Activated T-helper 1 cell treated with Interleukin-2 at 50 U/mL for 16 hours (primary cell): ENCODE data around the gene LDB3.

ENCODE experiments used
- DNase-seq: peaks from one replicate; pipeline ENCODE4 v3.0.0-alpha.2; 2020; ENCODE audit warnings: low read depth

LDB3 gene

GRCh38 chr10:86707505-86707904, 39.2 kb downstream of the LDB3 start:
- no peak for DNase-seq

GRCh38 chr10:86708068-86708782, 39.9 kb downstream of the LDB3 start:
- no peak for DNase-seq

DNA sequence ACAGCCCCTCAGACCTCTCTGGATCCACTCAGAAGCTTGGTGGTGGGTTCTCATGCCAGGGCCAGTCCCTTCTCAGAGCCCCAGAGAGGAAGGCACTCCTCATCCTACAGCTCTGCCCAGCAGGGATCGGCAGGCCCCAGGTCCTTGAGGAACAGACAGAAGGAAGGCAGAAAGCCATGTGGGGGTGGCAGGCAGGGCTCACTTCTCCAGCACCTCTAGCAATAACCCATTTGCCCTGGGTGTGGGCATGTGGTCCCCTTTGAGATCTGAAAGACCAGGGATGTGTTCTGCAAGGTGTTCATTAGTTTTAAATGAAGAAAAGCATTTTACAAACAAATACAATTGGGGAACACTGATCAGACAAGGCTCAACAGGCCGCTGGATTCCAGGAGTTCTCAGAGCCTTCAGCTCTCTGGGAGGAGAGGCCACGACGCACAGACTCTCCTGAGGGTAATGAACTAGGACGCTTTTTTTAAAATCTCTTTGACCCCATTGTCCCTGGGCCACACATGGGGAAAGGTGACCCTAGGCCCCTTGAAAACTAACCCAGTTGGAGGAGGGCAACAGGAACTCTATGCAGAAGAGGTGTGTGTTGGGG, 40.6 kb downstream of the LDB3 start:
- no peak for DNase-seq

DNA sequence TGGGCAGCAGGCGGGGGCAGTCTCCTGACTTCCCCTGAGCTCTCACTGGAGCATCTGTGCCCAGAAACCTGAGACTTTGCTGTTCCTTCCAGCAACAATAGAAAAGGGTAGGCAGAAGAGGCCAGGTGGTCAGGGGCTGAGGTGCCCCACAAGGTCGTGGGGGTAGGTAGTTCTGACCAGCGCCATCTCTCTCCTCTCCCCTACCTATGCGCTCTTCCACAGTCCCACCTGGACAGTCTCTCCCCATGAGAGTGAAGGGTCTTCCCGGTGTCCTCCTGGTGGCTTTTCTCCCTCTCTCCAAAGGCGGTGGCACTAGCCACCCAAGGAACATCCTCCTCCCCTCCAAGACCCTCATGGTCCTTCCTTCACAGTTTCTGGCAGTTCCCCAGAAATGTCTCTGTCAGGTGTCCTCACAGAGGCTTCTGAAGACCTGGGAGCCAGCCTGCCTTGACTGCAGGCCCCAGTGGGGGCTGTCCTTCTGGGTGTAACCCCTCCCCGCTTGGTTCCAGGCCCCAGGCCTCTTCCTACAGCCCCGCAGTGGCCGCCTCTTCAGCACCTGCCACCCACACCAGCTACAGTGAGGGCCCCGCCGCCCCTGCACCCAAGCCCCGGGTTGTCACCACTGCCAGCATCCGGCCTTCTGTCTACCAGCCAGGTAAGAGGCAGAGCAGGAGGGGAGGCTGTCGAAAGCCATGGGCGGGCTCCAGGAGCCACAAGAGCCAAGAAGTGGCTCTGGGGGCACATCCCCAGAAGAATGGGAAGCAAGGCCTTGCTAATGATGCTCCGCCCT, 41.3 kb downstream of the LDB3 start:
- no peak for DNase-seq

- peak; percentile 81 for DNase-seq
Measured at GRCh38 chr10:86710987-86711512, 42.7 kb downstream of the LDB3 start.

DNA sequence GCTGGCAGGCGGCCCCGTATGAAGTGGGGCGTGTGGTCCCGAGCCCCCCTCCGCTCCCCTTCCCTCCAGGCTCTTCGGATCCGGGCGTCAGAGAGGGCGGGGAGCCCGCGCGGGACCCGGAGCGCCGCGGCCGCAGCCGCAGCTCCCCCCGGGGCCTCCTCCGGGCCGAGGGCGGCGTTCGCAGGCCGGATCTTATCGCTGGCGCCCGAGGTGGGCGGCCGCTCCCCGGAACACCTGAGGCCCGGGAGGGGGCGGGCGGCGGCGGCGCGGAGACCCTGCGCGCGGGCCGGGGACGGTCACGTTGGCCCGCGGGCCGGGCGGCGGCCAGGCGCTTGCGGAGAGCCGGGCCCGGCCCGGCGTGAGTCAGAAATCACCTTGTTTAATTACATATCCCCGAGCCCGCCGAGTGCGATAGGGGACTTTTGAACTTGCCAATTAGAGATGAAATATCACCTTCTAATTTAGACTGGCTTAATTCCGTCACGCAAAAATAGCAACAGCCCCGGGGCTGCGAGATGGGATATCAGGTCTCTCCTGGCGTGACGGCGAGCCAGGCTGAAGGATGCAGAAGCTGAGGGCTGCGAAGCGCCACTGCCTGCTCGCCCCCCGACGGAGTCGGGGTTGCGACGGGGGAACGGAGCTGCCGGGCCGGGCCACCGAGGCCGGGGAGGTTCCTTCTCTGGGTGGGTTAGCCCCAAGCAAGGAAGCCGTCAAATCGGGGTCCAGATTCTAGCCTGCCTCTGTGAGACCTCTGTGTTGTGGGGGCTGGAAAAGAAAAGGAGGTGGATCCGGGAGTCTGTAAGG, 43.4 kb downstream of the LDB3 start:
- peak; percentile 34 for DNase-seq

DNA sequence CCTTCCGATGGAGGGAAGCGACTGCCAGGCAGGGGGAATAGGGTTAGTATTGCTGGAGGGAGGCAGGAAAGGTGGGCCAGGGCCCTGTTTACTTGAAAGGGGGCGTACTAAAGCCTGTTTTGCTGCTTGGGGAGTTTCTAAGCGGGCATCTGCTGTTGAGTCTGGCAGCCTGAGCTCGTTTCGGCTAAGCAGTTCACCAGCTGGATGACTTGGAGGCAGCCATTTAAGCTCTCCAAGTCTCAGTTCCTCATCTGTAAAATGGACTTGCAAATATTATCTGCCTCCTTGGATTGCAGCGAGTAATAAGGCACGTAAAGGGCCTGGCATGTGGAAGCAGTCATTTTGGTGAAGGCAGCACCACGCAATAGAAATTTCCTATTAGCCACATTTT, 44.0 kb downstream of the LDB3 start:
- DNase-seq: no peak

DNA sequence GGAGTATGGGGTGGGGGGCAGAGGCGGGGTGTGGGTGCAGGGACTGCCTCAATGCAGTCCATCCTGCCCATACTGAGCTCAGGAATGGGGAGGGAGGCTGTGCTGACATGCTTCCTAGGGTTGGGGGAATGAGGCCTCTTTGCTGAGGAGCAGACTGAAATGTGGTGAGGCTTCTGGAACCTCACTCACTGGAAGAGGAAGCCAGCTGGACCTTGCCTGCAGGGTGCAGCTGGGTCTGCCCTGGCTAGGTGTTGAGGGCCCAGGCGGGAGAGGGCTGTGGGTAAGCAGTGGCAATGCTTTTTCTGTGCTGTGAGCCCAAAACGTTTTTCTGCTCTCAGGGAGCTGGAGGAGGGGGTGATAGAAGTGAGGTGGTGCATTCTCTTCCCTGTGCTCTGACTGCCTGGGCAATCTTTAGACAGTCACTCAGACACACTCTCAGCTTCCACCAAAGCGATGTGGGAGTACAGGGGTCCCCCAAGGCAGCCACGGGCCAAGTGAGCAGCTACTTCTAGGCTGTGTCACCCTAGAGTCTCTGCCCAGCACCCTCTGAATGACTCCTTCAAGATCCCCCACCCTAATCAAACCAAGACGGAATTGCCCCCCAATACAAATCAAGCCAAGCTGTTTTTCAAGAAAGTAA, 47.0 kb downstream of the LDB3 start:
- no peak for DNase-seq

- DNase-seq: no peak
Measured at GRCh38 chr10:86715836-86716235, 47.5 kb downstream of the LDB3 start.

DNA sequence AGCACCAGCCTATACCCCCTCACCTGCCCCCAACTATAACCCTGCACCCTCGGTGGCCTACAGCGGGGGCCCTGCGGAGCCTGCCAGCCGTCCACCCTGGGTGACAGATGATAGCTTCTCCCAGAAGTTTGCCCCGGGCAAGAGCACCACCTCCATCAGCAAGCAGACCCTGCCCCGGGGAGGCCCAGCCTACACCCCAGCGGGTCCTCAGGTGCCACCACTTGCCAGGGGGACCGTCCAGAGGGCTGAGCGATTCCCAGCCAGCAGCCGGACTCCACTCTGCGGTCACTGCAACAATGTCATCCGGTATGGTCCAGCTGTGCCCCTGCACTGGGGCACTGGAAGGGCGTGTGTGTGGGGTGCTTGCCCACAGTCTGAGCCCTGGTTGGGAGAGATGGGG, 48.2 kb downstream of the LDB3 start:
- DNase-seq: no peak

DNA sequence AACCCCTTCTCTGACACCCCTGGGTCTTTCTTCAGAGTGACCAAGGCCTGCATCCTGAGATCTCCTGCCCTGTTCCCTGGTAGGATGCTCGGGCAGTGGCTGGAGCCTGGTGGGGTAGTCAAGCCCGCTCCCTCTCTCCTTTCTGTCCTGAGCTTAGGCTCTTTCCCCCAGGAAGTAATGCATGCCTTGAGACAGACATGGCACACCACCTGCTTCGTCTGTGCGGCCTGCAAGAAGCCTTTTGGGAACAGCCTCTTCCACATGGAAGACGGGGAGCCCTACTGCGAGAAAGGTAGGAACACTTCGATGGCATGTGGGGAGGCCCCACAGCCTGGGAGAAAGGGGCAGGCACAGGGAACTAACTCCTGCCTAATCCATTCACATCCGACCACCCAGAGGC, 50.2 kb downstream of the LDB3 start:
- no peak for DNase-seq

DNA sequence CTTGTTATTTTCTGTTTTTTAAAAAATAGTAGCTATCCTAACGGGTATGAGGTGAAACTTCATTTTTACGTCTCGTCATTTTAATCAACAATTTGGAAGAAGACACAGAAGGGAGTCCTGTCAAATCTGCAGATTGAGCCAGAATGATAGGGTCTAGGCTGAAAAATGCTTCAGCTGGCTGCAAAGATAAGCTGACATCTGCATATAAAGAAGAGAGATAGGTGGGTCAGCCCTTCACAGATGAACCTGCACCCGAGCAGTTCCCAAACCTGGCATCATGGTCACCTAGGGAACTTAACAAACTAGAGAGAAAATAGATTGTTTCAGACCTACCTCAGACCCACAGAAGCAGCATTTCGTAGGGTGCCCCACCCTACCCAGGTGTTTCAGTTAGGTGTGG, 52.9 kb downstream of the LDB3 start:
- DNase-seq: no peak

DNA sequence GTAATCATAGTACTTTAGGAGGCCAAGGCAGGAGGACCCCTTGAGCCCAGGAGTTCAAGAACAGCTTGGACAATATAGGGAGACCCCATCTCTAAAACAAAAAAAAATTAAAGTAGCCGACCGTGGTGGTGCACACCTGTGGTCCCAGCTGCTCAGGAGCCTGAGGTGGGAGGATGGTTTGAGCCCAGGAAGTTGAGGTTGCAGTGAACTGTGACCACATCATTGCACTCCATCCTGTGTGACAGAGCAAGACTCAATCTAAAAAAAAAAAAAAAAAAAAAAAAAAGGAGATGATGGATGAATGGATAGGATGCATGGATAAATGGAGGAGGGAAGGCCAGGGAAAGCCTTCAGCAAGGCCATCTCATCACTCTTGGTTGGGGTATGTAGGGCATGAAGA, 54.7 kb downstream of the LDB3 start:
- no peak for DNase-seq

- DNase-seq: no peak
Measured at GRCh38 chr10:86724445-86724844, 56.1 kb downstream of the LDB3 start.

GRCh38 chr10:86725980-86726676, 57.8 kb downstream of the LDB3 start:
- DNase-seq: no peak

DNA sequence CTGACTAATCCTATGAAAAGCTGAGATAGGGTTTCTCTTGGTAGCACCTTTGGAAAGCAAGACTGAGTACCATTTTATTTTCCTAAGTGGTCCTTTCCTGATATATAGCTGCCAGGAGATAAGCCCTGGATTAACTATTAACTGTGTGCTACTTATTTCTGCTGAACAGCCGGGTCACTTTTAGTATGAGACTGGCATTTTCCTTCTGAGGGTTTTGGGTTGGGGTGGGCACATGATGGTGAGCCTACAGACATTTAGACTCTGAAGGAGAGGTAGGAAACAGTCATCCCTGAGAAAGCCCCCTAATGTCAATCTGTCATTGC, 58.3 kb downstream of the LDB3 start:
- no peak for DNase-seq

DNA sequence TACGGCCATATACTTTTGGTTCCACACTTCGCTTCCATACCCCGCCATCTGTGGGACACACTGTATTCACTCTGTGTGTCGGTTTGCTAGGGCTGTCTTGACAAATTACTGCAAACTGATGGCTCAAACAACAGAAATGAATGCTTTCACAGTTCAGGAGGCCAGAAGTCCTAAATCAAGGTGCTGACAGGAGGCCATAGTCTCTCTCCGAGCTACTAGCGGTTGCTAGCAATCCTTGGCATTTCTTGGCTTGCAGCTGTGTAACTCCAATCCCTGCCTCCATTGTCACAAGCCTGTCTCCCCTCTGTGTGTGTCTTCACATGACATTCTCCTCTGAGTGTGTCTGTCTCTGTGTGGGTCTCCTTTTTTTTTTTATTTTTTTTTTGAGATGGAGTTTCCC, 59.2 kb downstream of the LDB3 start:
- DNase-seq: no peak

- no peak for DNase-seq
Measured at GRCh38 chr10:86728056-86728455, 59.7 kb downstream of the LDB3 start.

- DNase-seq: no peak
Measured at GRCh38 chr10:86729677-86730076, 61.4 kb downstream of the LDB3 start.

GRCh38 chr10:86730227-86730626, 61.9 kb downstream of the LDB3 start:
- no peak for DNase-seq

- no peak for DNase-seq
Measured at GRCh38 chr10:86732771-86733170, 64.5 kb downstream of the LDB3 start.
